Ascending aorta (tissue), 2 donors: Measurements from ENCODE around the gene SPACA4. TPM values are rescaled to one million over a fixed set of nuclear protein-coding genes. Genes with fewer than 3 reads are reported as not detected.

Source experiments
- DNase-seq, 2 donors: peaks; one replicate each; pipeline ENCODE4 v3.0.0-alpha.2; 2019; ENCODE audit warnings: low spot score in 2 of 2
- H3K27ac ChIP-seq, 2 donors: fragments of 200-600 bp; sonication (generic); one replicate each; pipeline ENCODE4 v1.5.1; 2016 to 2017; ENCODE audit warnings: mild to moderate bottlenecking in 1 of 2
- H3K27me3 ChIP-seq: fragments of 200-600 bp; sonication (generic); one replicate; pipeline ENCODE4 v1.5.1; 2017
- H3K36me3 ChIP-seq, 2 donors: fragments of 200-600 bp; sonication (generic); one replicate each; pipeline ENCODE4 v1.5.1; 2016
- H3K4me1 ChIP-seq, 2 donors: fragments of 200-600 bp; sonication (generic); one replicate each; pipeline ENCODE4 v1.5.1; 2016 to 2017; ENCODE audit warnings: mild to moderate bottlenecking in 1 of 2
- H3K4me3 ChIP-seq, 2 donors: fragments of 200-600 bp; sonication (generic); one replicate each; pipeline ENCODE4 v1.5.1; 2016 to 2017; ENCODE audit warnings: mild to moderate bottlenecking in 1 of 2
- H3K9me3 ChIP-seq, 2 donors: fragments of 200-600 bp; sonication (generic); one replicate each; pipeline ENCODE4 v1.5.1; 2016
- intact Hi-C: fragments of 100-400 bp; cut with DNase I; formaldehyde crosslinking; loops from one replicate; pipeline ENCODE4 v1.15.1; 2023
- total RNA-seq: library from RNA; depleted of rRNA; stranded (reverse); fragments of >200 nt; gene quantifications from one replicate; pipeline ENCODE4 v1.1.0, GENCODE V29; 2016
- TF ChIP-seq, protein P1 (sequence below), 3 experiments: fragments of 200-600 bp in 2 of 3; fragments of 450-650 bp in 1 of 3; sonication (generic) in 2 of 3; IDR thresholded peaks; one replicate each; pipeline ENCODE4 v1.5.1; 2016 to 2019; ENCODE audit warnings: antibody characterized with exemption in 3 of 3, mild to moderate bottlenecking in 1 of 3, moderate library complexity in 1 of 3

SPACA4 gene
- total RNA-seq, 1 donor from 2014 or later, result not detected

- Histone ChIP-seq H3K9me3 (no peaks in the 10 kb centered on the region), H3K4me1 (peaks cover 3 to 4% of the 10 kb centered on the region in 2 donors), H3K27ac (no peak overlapping the region), H3K36me3 (no peaks in the 10 kb centered on the region), H3K4me3 (no peak overlapping the region), H3K27me3 (no peaks in the 10 kb centered on the region)
- TF ChIP-seq, protein P1, sequence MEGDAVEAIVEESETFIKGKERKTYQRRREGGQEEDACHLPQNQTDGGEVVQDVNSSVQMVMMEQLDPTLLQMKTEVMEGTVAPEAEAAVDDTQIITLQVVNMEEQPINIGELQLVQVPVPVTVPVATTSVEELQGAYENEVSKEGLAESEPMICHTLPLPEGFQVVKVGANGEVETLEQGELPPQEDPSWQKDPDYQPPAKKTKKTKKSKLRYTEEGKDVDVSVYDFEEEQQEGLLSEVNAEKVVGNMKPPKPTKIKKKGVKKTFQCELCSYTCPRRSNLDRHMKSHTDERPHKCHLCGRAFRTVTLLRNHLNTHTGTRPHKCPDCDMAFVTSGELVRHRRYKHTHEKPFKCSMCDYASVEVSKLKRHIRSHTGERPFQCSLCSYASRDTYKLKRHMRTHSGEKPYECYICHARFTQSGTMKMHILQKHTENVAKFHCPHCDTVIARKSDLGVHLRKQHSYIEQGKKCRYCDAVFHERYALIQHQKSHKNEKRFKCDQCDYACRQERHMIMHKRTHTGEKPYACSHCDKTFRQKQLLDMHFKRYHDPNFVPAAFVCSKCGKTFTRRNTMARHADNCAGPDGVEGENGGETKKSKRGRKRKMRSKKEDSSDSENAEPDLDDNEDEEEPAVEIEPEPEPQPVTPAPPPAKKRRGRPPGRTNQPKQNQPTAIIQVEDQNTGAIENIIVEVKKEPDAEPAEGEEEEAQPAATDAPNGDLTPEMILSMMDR (IDR thresholded peaks at IDR 0.05), result no peak
- intact Hi-C loops, result no loop called here
- no peak for DNase-seq
Measured at GRCh38 chr19:48565090-48565489, 41.5 kb upstream of the SPACA4 start.

- no peaks in the 10 kb centered on the region for H3K9me3 ChIP-seq
Measured at GRCh38 chr19:48568345-48568886, 38.1 kb upstream of the SPACA4 start.

DNA sequence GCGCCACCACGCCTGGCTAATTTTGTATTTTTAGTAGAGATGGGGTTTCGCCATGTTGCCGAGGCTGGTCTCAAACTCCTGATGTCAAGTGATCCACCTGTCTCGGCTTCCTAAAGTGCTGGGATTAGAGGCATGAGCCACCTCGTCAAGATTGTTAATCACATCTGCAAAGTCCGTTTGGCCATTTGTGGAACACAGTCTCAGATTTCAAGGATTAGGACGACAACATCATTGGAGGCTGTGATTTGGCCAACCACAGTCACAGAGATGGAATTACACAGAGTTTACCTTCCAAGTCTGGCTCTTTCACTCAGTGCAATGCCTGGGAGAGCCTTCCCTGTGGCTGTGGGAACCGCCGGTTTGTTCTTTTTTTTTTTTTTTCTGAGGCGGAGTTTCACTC, 36.7 kb upstream of the SPACA4 start:
- intact Hi-C loops, result no loop called here
- DNase-seq, result no peak
- no peak overlapping the region for H3K4me3 ChIP-seq
- peaks cover 3 to 4% of the 10 kb centered on the region in 2 donors for H3K4me1 ChIP-seq
- H3K36me3 ChIP-seq, result no peaks in the 10 kb centered on the region
- TF ChIP-seq, protein P1 (IDR thresholded peaks at IDR 0.05), result no peak
- H3K27me3 ChIP-seq, result no peaks in the 10 kb centered on the region
- H3K27ac ChIP-seq, result no peak overlapping the region
- no peaks in the 10 kb centered on the region for H3K9me3 ChIP-seq

More at GRCh38 chr19:48568345-48568886, 38.1 kb upstream of the SPACA4 start:
- no peaks in the 10 kb centered on the region for H3K27me3 ChIP-seq
- peak overlapping the region in 1 of 2 donors; percentile 18 for H3K4me3 ChIP-seq
- intact Hi-C loops, result no loop called here
- peaks cover 3 to 4% of the 10 kb centered on the region in 2 donors for H3K4me1 ChIP-seq
- no peaks in the 10 kb centered on the region for H3K36me3 ChIP-seq
- H3K27ac ChIP-seq, result peak overlapping the region in 1 of 2 donors; percentile 24
- TF ChIP-seq, protein P1 (IDR thresholded peaks at IDR 0.05), result no peak
- peak; percentile 71 to 90 for DNase-seq

GRCh38 chr19:48571378-48572162, 35.0 kb upstream of the SPACA4 start:
- Histone ChIP-seq H3K27me3 (no peaks in the 10 kb centered on the region), H3K4me3 (no peak overlapping the region), H3K4me1 (peaks cover 3 to 4% of the 10 kb centered on the region in 2 donors), H3K27ac (no peak overlapping the region), H3K9me3 (no peaks in the 10 kb centered on the region), H3K36me3 (no peaks in the 10 kb centered on the region)
- intact Hi-C loops, result no loop called here
- no peak for DNase-seq
- TF ChIP-seq, protein P1 (IDR thresholded peaks at IDR 0.05), result no peak

DNA sequence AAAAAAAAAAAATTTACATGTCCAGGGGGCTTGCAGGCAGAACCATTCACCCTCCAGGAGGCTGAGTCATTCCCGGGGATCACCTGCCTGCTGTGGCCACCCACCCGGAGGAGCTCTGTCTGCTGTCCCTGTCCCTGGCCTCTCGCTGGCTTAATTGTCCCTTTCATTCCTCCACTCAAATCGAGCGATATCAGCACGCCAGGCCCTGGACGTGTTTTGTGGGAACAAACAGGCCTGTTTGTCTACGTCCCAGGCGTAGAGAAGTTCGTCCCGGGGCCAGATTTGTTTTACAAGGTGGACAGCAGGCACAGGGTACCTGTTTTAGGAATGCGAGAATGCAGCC, 33.4 kb upstream of the SPACA4 start:
- H3K4me3 ChIP-seq, result no peak overlapping the region
- no peak overlapping the region for H3K27ac ChIP-seq
- TF ChIP-seq, protein P1 (IDR thresholded peaks at IDR 0.05), result no peak
- H3K9me3 ChIP-seq, result no peaks in the 10 kb centered on the region
- no peaks in the 10 kb centered on the region for H3K4me1 ChIP-seq
- no peaks in the 10 kb centered on the region for H3K27me3 ChIP-seq
- H3K36me3 ChIP-seq, result no peaks in the 10 kb centered on the region
- intact Hi-C loops, result no loop called here
- no peak for DNase-seq
